Fibroblast of peridontal ligament (primary cell): ENCODE measurements around the gene LAD1.

Source experiments
- DNase-seq: peaks from one replicate; pipeline ENCODE4 v3.0.0-alpha.2; 2010; ENCODE audit errors: extremely low read depth

Gene LAD1

GRCh38 chr1:201391651-201392511, 7.2 kb downstream of the LAD1 start:
- DNase-seq = no peak

- no peak for DNase-seq
These were observed 7.9 kb downstream of the LAD1 start for GRCh38 chr1:201391225-201391624.

GRCh38 chr1:201389051-201389450, 10.1 kb downstream of the LAD1 start:
- DNase-seq = no peak

- no peak for DNase-seq
These were observed 12.9 kb downstream of the LAD1 start for GRCh38 chr1:201386208-201386607.

GRCh38 chr1:201385299-201385891, 13.7 kb downstream of the LAD1 start:
- DNase-seq = peak; percentile 6

GRCh38 chr1:201384406-201384782, 14.7 kb downstream of the LAD1 start:
- no peak for DNase-seq

GRCh38 chr1:201383647-201384405, 15.3 kb downstream of the LAD1 start:
- DNase-seq = peak; percentile 91

- DNase-seq = no peak
These were observed 18.0 kb downstream of the LAD1 start for GRCh38 chr1:201381130-201381529.

GRCh38 chr1:201379733-201380242, 19.3 kb downstream of the LAD1 start:
- DNase-seq = no peak

GRCh38 chr1:201378804-201379203, 20.3 kb downstream of the LAD1 start:
- no peak for DNase-seq

GRCh38 chr1:201377611-201378092, 21.5 kb downstream of the LAD1 start, which contains the start of gene TNNT2:
TNNT2 (minus strand) TSS chr1:201377680; CDS start chr1:201373254, 4,426 bp downstream.
- DNase-seq = no peak

GRCh38 chr1:201376464-201377374, 22.4 kb downstream of the LAD1 start:
- no peak for DNase-seq

- no peak for DNase-seq
These were observed 23.0 kb downstream of the LAD1 start for GRCh38 chr1:201376107-201376463.

- DNase-seq = no peak
These were observed 24.0 kb downstream of the LAD1 start for GRCh38 chr1:201375169-201375568.

- DNase-seq = no peak
These were observed 24.8 kb downstream of the LAD1 start for GRCh38 chr1:201374364-201374763.

GRCh38 chr1:201371792-201372191, 27.3 kb downstream of the LAD1 start:
- no peak for DNase-seq

- DNase-seq = no peak
These were observed 27.8 kb downstream of the LAD1 start for GRCh38 chr1:201371276-201371675.

GRCh38 chr1:201370500-201370899, 28.6 kb downstream of the LAD1 start:
- no peak for DNase-seq

- no peak for DNase-seq
These were observed 29.9 kb downstream of the LAD1 start for GRCh38 chr1:201369209-201369608.

GRCh38 chr1:201366696-201367095, 32.4 kb downstream of the LAD1 start:
- no peak for DNase-seq

- DNase-seq = no peak
These were observed 33.9 kb downstream of the LAD1 start for GRCh38 chr1:201365251-201365650.
